HepG2 (cell line): ENCODE results near the gene SPNS3. TPM values are rescaled to one million over a fixed set of nuclear protein-coding genes. Genes with fewer than 3 reads are reported as not detected.

Source experiments
- ATAC-seq: fragments of 200-7000 bp; cut with Tn5 transposase; 3 replicates; pipeline ENCODE4 v1.9.1; 2020; ENCODE audit warnings: mild to moderate bottlenecking, moderate library complexity
- BruUV-seq: library from RNA; stranded (reverse); fragments of 400-500 nt; replicated peaks from 2 replicates; lab custom pipeline; 2021; lab: Mats Ljungman, UMichigan
- CTCF ChIA-PET: fragments of 300-600 bp; formaldehyde crosslinking; extraction: SDS; loops from one replicate; lab custom pipeline; 2021; ENCODE audit warnings: low total read pairs, inconsistent platforms, low intra/inter-chr PET ratio; lab: Yijun Ruan, JAX
- POLR2A ChIA-PET: fragments of 350-600 bp; sonication (Branson Sonifier 250); formaldehyde crosslinking; loops from one replicate; lab custom pipeline; 2020; ENCODE audit warnings: antibody characterized with exemption, inconsistent platforms; lab: Yijun Ruan, JAX
- DNase-seq: peaks from one replicate; pipeline ENCODE4 v3.0.0-alpha.2; 2015; ENCODE audit warnings: low spot score
- FAIRE-seq: peaks from 3 replicates; lab custom pipeline; 2011; peaks lifted over from hg19 to GRCh38; lab: Jason Lieb, UNC
- H2AFZ ChIP-seq: one replicate; pipeline ENCODE4 v1.6.1; 2011; ENCODE audit warnings: low read length, inconsistent platforms
- H3K27ac ChIP-seq: fragments of 300-600 bp; 3 replicates; pipeline ENCODE4 v1.8.0; 2011; ENCODE audit warnings: mixed run types, mild to moderate bottlenecking, mixed read lengths, low read length, inconsistent platforms; ENCODE audit not compliant: insufficient read depth; ENCODE audit errors: extremely low read length
- H3K27me3 ChIP-seq, 2 experiments: fragments of 200-600 bp in 1 of 2; 2 replicates in 1 of 2; 3 replicates in 1 of 2; pipeline versions ENCODE4 v1.6.0 to v1.8.0; 2011; ENCODE audit warnings: low read length in 2 of 2, mild to moderate bottlenecking in 2 of 2, moderate library complexity in 2 of 2, inconsistent platforms in 1 of 2; ENCODE audit not compliant: insufficient read depth in 2 of 2, control insufficient read depth in 1 of 2
- H3K36me3 ChIP-seq, 2 experiments: fragments of 200-600 bp in 1 of 2; replicated peaks in 1 of 2; 2 replicates in 1 of 2; 3 replicates in 1 of 2; pipeline versions ENCODE4 v1.5.1 to v1.8.0; 2011; ENCODE audit warnings: low read length in 2 of 2, inconsistent platforms in 1 of 2; ENCODE audit not compliant: insufficient read depth in 2 of 2, control insufficient read depth in 1 of 2
- H3K4me1 ChIP-seq: 2 replicates; pipeline ENCODE4 v1.5.1; 2012; ENCODE audit warnings: low read length, inconsistent platforms; ENCODE audit not compliant: insufficient read depth
- H3K4me2 ChIP-seq: 2 replicates; pipeline ENCODE4 v1.6.0; 2011; ENCODE audit warnings: low read depth, low read length, inconsistent platforms
- H3K4me3 ChIP-seq, 3 experiments: fragments of 200-600 bp in 1 of 3; sonication (generic), shearing (Covaris generic) in 1 of 3; replicated peaks in 1 of 3; 2 replicates each; pipeline ENCODE4 v1.5.1; 2011 to 2016; ENCODE audit warnings: low read length in 3 of 3, inconsistent platforms in 2 of 3, low read depth in 2 of 3, mild to moderate bottlenecking in 2 of 3, control low read depth in 1 of 3, mixed read lengths in 1 of 3; ENCODE audit not compliant: insufficient read depth in 1 of 3
- H3K79me2 ChIP-seq: one replicate; pipeline ENCODE4 v1.6.1; 2011; ENCODE audit warnings: low read length, inconsistent platforms; ENCODE audit not compliant: insufficient read depth
- H3K9ac ChIP-seq: 2 replicates; pipeline ENCODE4 v1.6.0; 2011; ENCODE audit warnings: mild to moderate bottlenecking, low read depth, low read length, inconsistent platforms; ENCODE audit not compliant: insufficient read depth
- H3K9me3 ChIP-seq: 2 replicates; pipeline ENCODE4 v1.5.1; 2012; ENCODE audit warnings: mild to moderate bottlenecking, low read length
- H4K20me1 ChIP-seq: 2 replicates; pipeline ENCODE4 v1.6.0; 2011; ENCODE audit warnings: inconsistent platforms, mild to moderate bottlenecking, low read length, moderate library complexity; ENCODE audit not compliant: insufficient read depth
- ARNT2 ChIP-seq: sonication (generic); formaldehyde crosslinking; IDR thresholded peaks from 2 replicates; pipeline ENCODE4 v1.8.0; 2022; ENCODE audit warnings: mild to moderate bottlenecking, low read depth, missing genetic modification reagents, moderate library complexity
- GTF2F1 ChIP-seq: fragments of 150-350 bp; IDR thresholded peaks from 2 replicates; pipeline ENCODE4 v1.6.1; 2014; ENCODE audit warnings: low read length
- IKZF4 ChIP-seq: sonication (generic); formaldehyde crosslinking; IDR thresholded peaks from 2 replicates; pipeline ENCODE4 v1.5.1; 2020; ENCODE audit warnings: borderline replicate concordance, mild to moderate bottlenecking, low read depth, missing genetic modification reagents; ENCODE audit errors: not compliant biosample characterization
- KDM4B ChIP-seq: sonication (generic); formaldehyde crosslinking; IDR thresholded peaks from 2 replicates; pipeline ENCODE4 v1.4.0; 2020; ENCODE audit warnings: missing genetic modification reagents
- KMT2A ChIP-seq: sonication (generic); formaldehyde crosslinking; IDR thresholded peaks from 2 replicates; pipeline ENCODE4 v1.4.0; 2020; ENCODE audit warnings: missing genetic modification reagents
- KMT2B ChIP-seq: IDR thresholded peaks from 2 replicates; pipeline ENCODE4 v1.6.1; 2016; ENCODE audit warnings: missing genetic modification reagents, missing compliant biosample characterization
- MYNN ChIP-seq: sonication (generic); formaldehyde crosslinking; IDR thresholded peaks from 2 replicates; pipeline ENCODE4 v1.4.0; 2020; ENCODE audit warnings: mild to moderate bottlenecking, low read depth, missing genetic modification reagents
- SSRP1 ChIP-seq: IDR thresholded peaks from 2 replicates; pipeline ENCODE4 v1.6.1; 2016; ENCODE audit warnings: control low read depth
- THYN1 ChIP-seq: sonication (generic); formaldehyde crosslinking; IDR thresholded peaks from 2 replicates; pipeline ENCODE4 v1.8.1; 2023; ENCODE audit warnings: low read depth, mild to moderate bottlenecking, moderate library complexity, missing genetic modification reagents, borderline replicate concordance
- WGBS: methylation state at CpG from one replicate; pipeline ENCODE4 v1.1.6; 2017; ENCODE audit warnings: low lambda C conversion rate; 5-methylcytosine and 5-hydroxymethylcytosine counted together
- in situ Hi-C: cut with HindIII; loops from 2 replicates; pipeline ENCODE4 v1.10.0; 2017; ENCODE audit warnings: low pct_unique_long_range_greater_than_20kb; ENCODE audit not compliant: extremely low pct_ligation_motif_present
- intact Hi-C: fragments of 100-400 bp; cut with micrococcal nuclease; formaldehyde crosslinking; loops from one replicate; pipeline ENCODE4 v1.10.0; 2022; ENCODE audit not compliant: unreplicated experiment
- polyA plus RNA-seq, 8 experiments: library from polyadenylated mRNA; depleted of rRNA in 3 of 8; stranded (reverse) in 7 of 8; unstranded in 1 of 8; fragments of >200 nt; fragmentation: Illumina TruSeq in 4 of 8; extraction: Trizol in 4 of 8; gene quantifications; 2 replicates each; pipeline versions ENCODE4 v1.2.1 to v1.2.3, GENCODE V29; 2011 to 2016; ENCODE audit warnings: low read depth in 4 of 8, missing spikeins in 1 of 8, mixed read lengths in 1 of 8; ENCODE audit not compliant: insufficient read depth in 1 of 8
- total RNA-seq, 5 experiments: library from RNA; depleted of rRNA; stranded (reverse); fragments of >200 nt; fragmentation: Illumina TruSeq; extraction: Trizol; gene quantifications; 2 replicates each; pipeline ENCODE4 v1.2.3, GENCODE V29; 2016; ENCODE audit warnings: low read depth in 1 of 5
- TF ChIP-seq, protein P1 (sequence below): sonication (generic); formaldehyde crosslinking; IDR thresholded peaks from 2 replicates; pipeline ENCODE4 v1.8.0; 2022; ENCODE audit warnings: mild to moderate bottlenecking, missing genetic modification reagents; ENCODE audit not compliant: insufficient replicate concordance
- TF ChIP-seq, protein P2 (sequence below): sonication (generic); formaldehyde crosslinking; IDR thresholded peaks from 2 replicates; pipeline ENCODE4 v1.4.0; 2020; ENCODE audit warnings: missing genetic modification reagents
- TF ChIP-seq, protein P3 (sequence below): sonication (generic); formaldehyde crosslinking; IDR thresholded peaks from 2 replicates; pipeline ENCODE4 v1.8.0; 2022; ENCODE audit warnings: missing genetic modification reagents, low read depth, mild to moderate bottlenecking, borderline replicate concordance
- TF ChIP-seq, protein P4 (sequence below): sonication (generic); formaldehyde crosslinking; IDR thresholded peaks from 2 replicates; pipeline ENCODE4 v1.9.0; 2022; ENCODE audit warnings: low read depth, missing genetic modification reagents

The SPNS3 gene
- total and polyA plus RNA-seq, 2 of the 13 experiments (the other 11 are each of a cell fraction or from before 2014, with no cell fraction given), result not detected

DNA sequence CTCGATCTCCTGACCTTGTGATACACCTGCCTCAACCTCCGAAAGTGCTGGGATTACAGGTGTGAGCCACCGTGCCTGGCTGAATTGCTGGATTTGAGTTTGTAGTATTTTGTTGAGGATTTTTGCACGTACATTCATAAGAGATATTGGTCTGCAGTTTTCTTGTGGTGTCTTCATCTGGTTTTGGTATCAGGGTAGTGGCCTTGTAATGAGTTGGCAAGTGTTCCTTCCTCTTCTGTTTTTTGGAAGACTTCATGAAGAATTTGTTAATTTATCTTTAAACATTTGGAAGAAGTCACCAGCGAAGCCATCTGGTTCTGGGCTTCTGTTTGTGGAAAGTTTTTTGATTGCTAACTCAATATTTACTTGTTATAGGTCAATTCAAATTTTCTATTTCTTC, 26.9 kb downstream of the SPNS3 start:
- no peaks in the 10 kb centered on the region for H3K4me1 ChIP-seq
- CTCF ChIA-PET, result no interaction called here
- H3K9me3 ChIP-seq, result no peaks in the 10 kb centered on the region
- H4K20me1 ChIP-seq, result no peaks in the 10 kb centered on the region
- 22% methylated on average over 5 of the region's 5 CpGs for WGBS
- H3K79me2 ChIP-seq, result no peaks in the 10 kb centered on the region
- no peak for TF ChIP-seq THYN1
- TF ChIP-seq, protein P1, sequence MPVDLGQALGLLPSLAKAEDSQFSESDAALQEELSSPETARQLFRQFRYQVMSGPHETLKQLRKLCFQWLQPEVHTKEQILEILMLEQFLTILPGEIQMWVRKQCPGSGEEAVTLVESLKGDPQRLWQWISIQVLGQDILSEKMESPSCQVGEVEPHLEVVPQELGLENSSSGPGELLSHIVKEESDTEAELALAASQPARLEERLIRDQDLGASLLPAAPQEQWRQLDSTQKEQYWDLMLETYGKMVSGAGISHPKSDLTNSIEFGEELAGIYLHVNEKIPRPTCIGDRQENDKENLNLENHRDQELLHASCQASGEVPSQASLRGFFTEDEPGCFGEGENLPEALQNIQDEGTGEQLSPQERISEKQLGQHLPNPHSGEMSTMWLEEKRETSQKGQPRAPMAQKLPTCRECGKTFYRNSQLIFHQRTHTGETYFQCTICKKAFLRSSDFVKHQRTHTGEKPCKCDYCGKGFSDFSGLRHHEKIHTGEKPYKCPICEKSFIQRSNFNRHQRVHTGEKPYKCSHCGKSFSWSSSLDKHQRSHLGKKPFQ, result no peak
- no peak for TF ChIP-seq KMT2B (CRISPR knock-in tag)
- TF ChIP-seq MYNN (CRISPR knock-in tag), result no peak
- TF ChIP-seq, all 625 proteins: peak for 0
- Histone ChIP-seq H3K36me3 (no peaks in the 10 kb centered on the region), H3K4me3 (no peak overlapping the region), H3K9ac (no peak overlapping the region), H3K27ac (no peak overlapping the region), H2AFZ (no peak overlapping the region), H3K27me3 (peaks cover 0 to 1% of the 10 kb centered on the region in 2 experiments; a peak in 1 of 5 replicates), H3K4me2 (no peak overlapping the region)
- no peak for ATAC-seq
- in situ Hi-C loops (no loop called here), intact Hi-C loops (no loop called here)
- BruUV-seq, result no TSS peak
- no peak for DNase-seq
- POLR2A ChIA-PET, result no interaction called here
- FAIRE-seq, result no peak

DNA sequence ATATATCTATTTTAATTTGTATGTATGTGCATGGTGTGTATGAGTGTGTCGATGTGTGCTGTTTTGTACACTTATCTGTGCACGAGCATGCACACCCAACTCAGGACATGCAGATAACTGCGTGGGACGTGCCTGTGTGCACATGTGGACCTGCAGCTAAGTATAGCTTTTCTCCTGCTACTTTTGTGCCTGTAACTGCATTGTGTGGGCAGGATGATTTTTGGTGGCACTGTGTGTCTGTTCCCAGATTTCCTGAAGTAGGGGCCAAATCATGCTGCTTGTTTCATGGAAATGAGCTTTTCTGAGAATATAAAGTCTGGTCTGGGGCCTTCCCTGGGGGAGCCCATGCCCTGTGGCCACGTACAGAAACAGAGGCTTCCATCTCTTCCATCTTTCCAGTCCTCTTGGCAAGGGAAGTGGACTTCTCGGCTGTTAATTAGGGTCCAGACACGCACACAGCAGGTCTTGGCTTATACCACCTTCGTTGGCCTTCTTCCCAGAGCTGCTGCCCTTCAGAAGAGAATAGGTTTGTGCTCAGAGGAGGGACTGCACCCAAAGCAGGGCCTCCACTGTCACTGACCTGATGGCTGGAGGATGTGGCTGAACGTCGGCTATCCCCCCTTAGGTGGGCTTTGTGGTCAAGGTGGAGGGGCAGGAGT, 30.2 kb downstream of the SPNS3 start:
- Histone ChIP-seq H3K4me2 (no peak overlapping the region), H3K27me3 (no peaks in the 10 kb centered on the region), H3K4me1 (no peaks in the 10 kb centered on the region), H3K4me3 (no peak overlapping the region), H3K9me3 (no peaks in the 10 kb centered on the region), H2AFZ (no peak overlapping the region), H3K9ac (no peak overlapping the region), H3K79me2 (no peaks in the 10 kb centered on the region), H3K27ac (no peak overlapping the region), H4K20me1 (no peaks in the 10 kb centered on the region), H3K36me3 (no peaks in the 10 kb centered on the region)
- no peak for DNase-seq
- ChIA-PET CTCF (no interaction called here), POLR2A (no interaction called here)
- in situ Hi-C loops (no loop called here), intact Hi-C loops (no loop called here)
- no peak for FAIRE-seq
- no TSS peak for BruUV-seq
- ATAC-seq, result no peak
- 47% methylated on average over 8 of the region's 10 CpGs for WGBS
- TF ChIP-seq, protein P2, sequence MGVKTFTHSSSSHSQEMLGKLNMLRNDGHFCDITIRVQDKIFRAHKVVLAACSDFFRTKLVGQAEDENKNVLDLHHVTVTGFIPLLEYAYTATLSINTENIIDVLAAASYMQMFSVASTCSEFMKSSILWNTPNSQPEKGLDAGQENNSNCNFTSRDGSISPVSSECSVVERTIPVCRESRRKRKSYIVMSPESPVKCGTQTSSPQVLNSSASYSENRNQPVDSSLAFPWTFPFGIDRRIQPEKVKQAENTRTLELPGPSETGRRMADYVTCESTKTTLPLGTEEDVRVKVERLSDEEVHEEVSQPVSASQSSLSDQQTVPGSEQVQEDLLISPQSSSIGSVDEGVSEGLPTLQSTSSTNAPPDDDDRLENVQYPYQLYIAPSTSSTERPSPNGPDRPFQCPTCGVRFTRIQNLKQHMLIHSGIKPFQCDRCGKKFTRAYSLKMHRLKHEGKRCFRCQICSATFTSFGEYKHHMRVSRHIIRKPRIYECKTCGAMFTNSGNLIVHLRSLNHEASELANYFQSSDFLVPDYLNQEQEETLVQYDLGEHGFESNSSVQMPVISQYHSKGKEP, result no peak
- TF ChIP-seq KDM4B (CRISPR knock-in tag), result no peak
- TF ChIP-seq GTF2F1, result no peak
- no peak for TF ChIP-seq SSRP1 (CRISPR knock-in tag)
- no peak for TF ChIP-seq IKZF4 (CRISPR knock-in tag)
- TF ChIP-seq KMT2A, result no peak
- TF ChIP-seq, protein P3, sequence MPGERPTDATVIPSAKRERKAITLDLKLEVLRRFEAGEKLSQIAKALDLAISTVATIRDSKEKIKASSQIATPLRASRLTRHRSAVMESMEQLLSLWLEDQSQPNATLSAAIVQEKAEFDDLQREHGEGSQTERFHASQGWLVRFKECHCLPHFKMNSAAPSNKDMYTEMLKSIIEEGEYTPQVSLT (CRISPR knock-in tag), result no peak
- TF ChIP-seq, protein P4, sequence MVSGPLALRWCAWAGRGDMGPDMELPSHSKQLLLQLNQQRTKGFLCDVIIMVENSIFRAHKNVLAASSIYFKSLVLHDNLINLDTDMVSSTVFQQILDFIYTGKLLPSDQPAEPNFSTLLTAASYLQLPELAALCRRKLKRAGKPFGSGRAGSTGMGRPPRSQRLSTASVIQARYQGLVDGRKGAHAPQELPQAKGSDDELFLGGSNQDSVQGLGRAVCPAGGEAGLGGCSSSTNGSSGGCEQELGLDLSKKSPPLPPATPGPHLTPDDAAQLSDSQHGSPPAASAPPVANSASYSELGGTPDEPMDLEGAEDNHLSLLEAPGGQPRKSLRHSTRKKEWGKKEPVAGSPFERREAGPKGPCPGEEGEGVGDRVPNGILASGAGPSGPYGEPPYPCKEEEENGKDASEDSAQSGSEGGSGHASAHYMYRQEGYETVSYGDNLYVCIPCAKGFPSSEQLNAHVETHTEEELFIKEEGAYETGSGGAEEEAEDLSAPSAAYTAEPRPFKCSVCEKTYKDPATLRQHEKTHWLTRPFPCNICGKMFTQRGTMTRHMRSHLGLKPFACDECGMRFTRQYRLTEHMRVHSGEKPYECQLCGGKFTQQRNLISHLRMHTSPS (CRISPR knock-in tag), result no peak
- no peak for TF ChIP-seq ARNT2 (CRISPR knock-in tag)
